HUDEP-2 (cell line): ENCODE data around the gene EIF3A.
"Not testable (repeated sequence)": the region's sequence is repeated elsewhere in the genome, so short reads cannot be mapped to it uniquely, and the experiment has no call there.

ENCODE experiments used
- DNase-seq, 76 experiments: peaks; one replicate each; lab custom pipeline; 2025; ENCODE audit not compliant: unreplicated experiment in 76 of 76; lab: John Stamatoyannopoulos, UW

Gene EIF3A

GRCh38 chr10:119103241-119103902 lies 22.8 kb upstream of the EIF3A start:
- DNase-seq, result no peak

GRCh38 chr10:119101366-119102098 lies 20.9 kb upstream of the EIF3A start:
- no peak for DNase-seq

GRCh38 chr10:119100434-119101238 lies 20.0 kb upstream of the EIF3A start:
- DNase-seq, result peak in 5 of 76 experiments; percentile 5 to 39 (median 14)

GRCh38 chr10:119098576-119098975 lies 18.0 kb upstream of the EIF3A start:
- no peak for DNase-seq

GRCh38 chr10:119096641-119097415 lies 16.2 kb upstream of the EIF3A start:
- DNase-seq, result not testable (repeated sequence)

GRCh38 chr10:119095640-119096039 lies 15.0 kb upstream of the EIF3A start:
- DNase-seq, result no peak

GRCh38 chr10:119090968-119091367 lies 10.4 kb upstream of the EIF3A start:
- peak in 73 of 76 experiments; percentile 26 to 96 (median 72) for DNase-seq

GRCh38 chr10:119090026-119090795 lies 9.6 kb upstream of the EIF3A start:
- peak in 27 of 76 experiments; percentile 9 to 60 (median 23) for DNase-seq

- no peak for DNase-seq
Measured at GRCh38 chr10:119087271-119087882, 6.8 kb upstream of the EIF3A start.

- peak in 13 of 76 experiments; percentile 2 to 23 (median 11) for DNase-seq
Measured at GRCh38 chr10:119084896-119085295, 4.3 kb upstream of the EIF3A start.

GRCh38 chr10:119079599-119080520 lies 757 bp downstream of the EIF3A start:
- DNase-seq, result peak in 69 of 76 experiments; percentile 6 to 70 (median 51)

GRCh38 chr10:119078422-119079179 lies 2.0 kb downstream of the EIF3A start:
- DNase-seq, result no peak

GRCh38 chr10:119073584-119073983 lies 7.0 kb downstream of the EIF3A start:
- no peak for DNase-seq

GRCh38 chr10:119070395-119071165 lies 10.0 kb downstream of the EIF3A start:
- DNase-seq, result no peak

GRCh38 chr10:119061926-119062325 lies 18.7 kb downstream of the EIF3A start:
- no peak for DNase-seq

- DNase-seq, result no peak
Measured at GRCh38 chr10:119061352-119061751, 19.3 kb downstream of the EIF3A start.

GRCh38 chr10:119060107-119060506 lies 20.5 kb downstream of the EIF3A start:
- no peak for DNase-seq
